Fibroblast of skin of right quadriceps (primary cell): Measurements from ENCODE around the gene NTN5.
"Not testable (repeated sequence)": the region's sequence is repeated elsewhere in the genome, so short reads cannot be mapped to it uniquely, and the experiment has no call there.

ENCODE experiments used
- DNase-seq: peaks from one replicate; pipeline ENCODE4 v3.0.0-alpha.2; 2013

The NTN5 gene

GRCh38 chr19:48696353-48697010, 23.7 kb upstream of the NTN5 start:
- DNase-seq: no peak

GRCh38 chr19:48695743-48696352, 23.0 kb upstream of the NTN5 start, which contains the start of gene FUT2:
Gene FUT2, plus strand, starts transcription at chr19:48695971. Its CDS starts 6,986 bp downstream, at chr19:48702957.
- DNase-seq: no peak

DNA sequence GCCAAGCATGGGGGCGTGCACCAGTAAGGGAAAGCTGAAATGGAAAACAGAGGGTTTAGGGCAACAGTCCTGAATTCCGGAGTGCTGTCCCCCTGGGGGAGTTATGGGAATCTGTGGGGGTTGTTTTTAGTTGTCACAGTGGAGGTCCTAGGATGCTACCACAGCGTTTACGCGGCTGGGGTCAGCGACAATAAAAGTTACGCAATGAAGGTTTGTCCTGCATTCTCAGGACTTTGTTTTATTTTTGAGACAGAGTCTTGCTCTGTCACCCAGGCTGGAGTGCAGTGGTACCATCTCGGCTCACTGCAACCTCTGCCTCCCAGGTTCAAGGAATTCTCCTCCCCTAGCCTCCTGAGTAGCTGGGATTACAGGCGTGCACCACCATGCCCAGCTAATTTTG, 20.8 kb upstream of the NTN5 start:
- DNase-seq: not testable (repeated sequence)

DNA sequence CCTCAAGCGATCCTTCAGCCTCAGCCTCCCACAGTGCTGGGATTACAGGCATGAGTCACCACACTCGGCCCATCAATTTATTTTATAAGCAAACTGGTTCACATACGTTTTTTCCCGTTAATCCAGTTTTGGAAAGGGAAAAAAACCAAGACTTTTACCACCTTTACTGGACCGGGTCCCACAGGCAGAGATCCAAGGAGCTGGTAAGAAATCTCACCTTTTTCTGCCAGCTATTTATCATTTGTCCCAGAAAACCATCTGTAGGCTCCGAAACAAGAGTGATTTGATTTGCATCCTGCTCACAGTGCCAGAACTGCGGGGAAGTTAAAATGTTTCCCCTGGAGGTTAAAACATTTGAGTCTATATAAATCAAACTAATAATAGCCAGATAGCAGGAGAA, 16.6 kb upstream of the NTN5 start:
- no peak for DNase-seq

- no peak for DNase-seq
These were observed 15.0 kb upstream of the NTN5 start for GRCh38 chr19:48687776-48688175.

DNA sequence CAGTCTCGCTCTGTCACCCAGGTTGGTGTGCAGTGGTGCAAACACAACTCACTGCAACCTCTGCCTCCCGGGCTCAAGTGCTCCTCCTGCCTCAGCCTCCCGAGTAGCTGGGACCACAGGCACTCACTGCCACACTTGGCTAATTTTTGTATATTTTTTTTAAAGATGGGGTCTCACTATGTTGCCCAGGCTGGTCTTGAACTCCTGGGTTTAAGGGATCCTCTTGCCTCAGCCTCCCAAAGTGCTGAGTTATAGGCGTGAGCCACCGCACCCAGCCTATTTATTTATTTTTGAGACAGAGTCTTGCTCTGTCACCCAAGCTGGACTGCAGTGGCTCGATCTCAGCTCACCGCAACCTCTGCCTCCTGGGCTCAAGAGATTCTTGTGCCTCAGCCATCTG, 13.8 kb upstream of the NTN5 start:
- DNase-seq: not testable (repeated sequence)

- no peak for DNase-seq
These were observed 13.3 kb upstream of the NTN5 start for GRCh38 chr19:48686088-48686487.

- DNase-seq: no peak
These were observed 12.8 kb upstream of the NTN5 start for GRCh38 chr19:48685583-48685982.

DNA sequence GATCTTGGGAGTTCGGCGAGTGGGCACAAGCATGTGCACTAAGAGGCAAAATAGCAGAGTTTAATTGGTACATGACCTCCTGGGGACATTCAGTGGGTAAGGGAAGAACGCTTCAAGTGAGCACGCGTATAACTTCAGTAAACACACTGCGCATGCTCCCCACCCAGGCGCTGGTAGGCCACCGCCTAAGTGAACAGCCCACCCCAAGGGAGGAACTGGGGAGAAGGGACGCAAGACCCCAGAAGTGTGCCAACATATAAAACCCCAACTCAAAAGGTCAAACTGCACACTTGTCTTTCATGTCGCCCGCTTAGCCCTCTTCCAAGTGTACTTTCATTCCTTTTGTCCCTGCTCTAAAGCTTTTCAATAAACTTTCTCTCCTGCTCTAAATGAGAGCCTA, 10.5 kb upstream of the NTN5 start:
- peak; percentile 39 for DNase-seq

- DNase-seq: peak; percentile 14
These were observed 8.3 kb upstream of the NTN5 start for GRCh38 chr19:48681127-48681470.

DNA sequence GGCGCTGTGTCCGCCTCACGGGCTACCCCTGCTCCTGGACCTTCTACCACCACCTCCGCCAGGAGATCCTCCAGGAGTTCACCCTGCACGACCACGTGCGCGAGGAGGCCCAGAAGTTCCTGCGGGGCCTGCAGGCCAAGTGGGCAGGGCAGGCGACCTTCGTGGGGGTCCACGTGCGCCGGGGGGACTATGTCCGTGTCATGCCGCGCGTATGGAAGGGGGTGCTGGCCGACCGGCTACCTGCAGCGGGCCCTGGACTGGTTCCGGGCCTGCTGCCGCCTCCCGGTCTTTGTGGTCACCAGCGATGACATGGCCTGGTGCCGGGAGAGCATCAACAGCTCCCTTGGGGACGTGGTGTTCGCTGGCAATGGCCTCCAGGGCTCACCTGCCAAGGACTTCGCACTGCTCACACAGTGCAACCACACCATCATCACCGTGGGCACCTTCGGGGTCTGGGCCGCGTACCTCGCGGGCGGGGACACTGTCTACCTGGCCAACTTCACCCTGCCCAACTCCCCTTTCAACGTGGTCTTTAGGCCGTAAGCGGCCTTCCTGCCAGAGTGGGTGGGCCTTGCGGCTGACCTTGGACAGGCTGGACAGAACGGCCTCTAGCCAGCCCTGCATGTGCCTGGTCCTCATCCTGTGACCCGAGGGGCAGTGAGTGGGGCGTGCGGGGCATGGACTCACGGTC, 7.8 kb upstream of the NTN5 start:
- DNase-seq: no peak

- not testable (repeated sequence) for DNase-seq
These were observed 7.2 kb upstream of the NTN5 start for GRCh38 chr19:48680006-48680405.

GRCh38 chr19:48678201-48678600, 5.4 kb upstream of the NTN5 start:
- no peak for DNase-seq

DNA sequence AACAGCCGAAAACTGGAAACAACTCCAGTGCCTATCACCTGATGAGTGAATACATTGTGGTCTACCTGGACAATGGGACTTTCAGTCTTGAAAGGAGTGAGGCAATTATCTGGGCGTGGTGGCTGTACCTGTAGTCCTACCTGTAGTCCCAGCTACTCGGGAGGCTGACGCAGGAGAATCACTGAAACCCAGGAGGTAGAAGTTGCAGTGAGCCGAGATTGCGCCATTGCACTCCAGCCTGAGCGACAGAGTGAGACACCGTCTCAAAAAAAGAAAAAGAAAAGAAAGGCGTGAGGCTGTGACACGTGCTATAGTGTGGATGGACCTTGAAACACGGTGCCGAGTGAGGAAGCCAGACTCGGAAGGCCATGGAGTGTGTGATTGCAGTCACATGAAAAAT, 4.1 kb upstream of the NTN5 start:
- no peak for DNase-seq

DNA sequence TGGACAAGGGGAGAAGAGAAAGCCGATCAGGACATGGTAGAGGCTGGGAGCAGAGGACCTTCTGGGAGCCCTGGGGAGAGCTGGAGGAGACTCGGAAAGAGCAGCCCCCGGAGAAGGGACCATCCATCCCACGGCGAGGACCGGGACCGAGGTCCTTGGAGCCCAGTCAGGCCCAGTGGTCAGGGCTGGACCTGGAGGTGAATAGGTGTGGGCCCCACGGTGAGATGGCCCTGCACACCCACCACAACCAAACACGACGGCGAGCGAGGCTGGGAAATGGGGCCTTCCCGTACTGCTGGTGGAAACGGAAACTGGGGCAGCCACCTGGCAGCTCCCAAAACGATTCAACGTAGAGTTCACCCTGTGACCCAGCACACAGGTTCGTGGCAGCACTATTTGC, 3.7 kb upstream of the NTN5 start:
- no peak for DNase-seq

DNA sequence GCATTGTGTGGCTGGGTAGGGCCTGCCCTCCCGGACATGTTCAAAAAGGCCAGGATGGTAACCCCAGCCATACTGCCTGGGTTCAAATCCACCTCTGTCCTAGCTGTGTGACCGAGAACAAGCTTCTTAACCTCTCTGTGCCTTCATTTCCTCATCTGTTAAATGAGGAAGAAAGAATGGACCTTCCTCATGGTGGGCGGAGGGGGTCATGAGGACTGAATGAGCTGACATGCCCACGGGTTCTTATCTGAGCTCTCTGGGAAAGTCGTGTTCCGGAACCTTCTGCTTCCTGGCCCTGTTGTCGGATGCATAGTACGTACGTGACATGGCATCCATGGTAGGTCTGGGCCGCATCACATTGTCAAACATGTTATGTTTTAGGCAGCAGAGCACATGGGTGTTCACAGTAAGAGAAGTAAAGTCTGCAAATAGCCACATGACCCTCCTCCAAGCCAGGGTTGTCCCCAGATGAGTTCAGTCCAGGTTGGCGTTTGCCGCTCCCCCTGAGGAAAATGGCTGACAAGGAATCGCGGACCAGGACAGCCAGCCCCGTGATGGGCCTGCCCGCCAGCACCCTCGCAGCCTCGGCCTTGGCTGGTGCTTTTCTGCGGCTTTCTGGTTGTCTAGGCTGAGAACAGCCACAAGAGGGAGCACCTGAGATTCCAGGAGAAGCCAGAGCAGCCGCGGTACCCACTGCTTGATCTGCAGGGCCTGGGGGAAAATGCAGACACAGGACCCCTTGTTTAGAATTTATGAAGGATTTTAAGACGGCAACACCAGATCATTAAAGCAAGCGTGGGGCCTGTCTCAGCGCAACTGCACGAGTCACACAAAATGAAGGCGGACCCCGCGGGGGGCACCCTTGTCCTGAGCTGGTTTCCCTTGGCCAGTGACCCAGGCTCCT, 2.4 kb upstream of the NTN5 start:
- DNase-seq: peak; percentile 78

DNA sequence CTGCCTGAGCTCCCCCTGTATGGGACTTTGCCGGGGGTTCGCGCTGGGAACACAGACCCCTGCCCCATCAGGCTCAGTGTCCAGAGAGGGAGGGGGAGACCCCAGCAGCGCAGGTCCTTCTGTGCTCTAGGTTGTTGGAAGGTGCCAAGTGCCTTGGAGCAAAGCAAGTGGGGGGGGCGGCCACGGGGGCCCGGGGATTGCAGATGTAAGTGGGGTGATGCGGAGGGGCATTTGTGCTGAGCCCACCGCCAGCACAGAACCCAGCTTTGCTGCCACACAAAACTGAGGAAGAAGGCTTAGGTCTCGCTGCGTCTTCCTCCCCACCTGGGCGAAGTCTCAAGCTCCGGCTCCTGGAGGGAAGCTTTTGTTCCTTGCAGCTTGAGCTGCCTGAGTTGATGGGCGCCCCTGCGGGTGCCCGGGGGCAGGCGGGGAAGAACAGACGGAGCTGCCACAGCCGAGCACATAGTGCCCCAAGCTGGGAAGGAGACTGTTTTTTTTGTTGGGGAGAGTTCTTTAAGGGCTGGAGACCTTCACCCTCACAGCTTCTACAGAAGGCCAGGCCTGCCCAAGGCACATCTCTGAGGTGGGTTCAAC, 1.5 kb upstream of the NTN5 start:
- DNase-seq: no peak

- no peak for DNase-seq
These were observed 751 bp upstream of the NTN5 start for GRCh38 chr19:48673436-48674100.

- DNase-seq: no peak
These were observed 1.3 kb downstream of the NTN5 start for GRCh38 chr19:48671446-48671995.

DNA sequence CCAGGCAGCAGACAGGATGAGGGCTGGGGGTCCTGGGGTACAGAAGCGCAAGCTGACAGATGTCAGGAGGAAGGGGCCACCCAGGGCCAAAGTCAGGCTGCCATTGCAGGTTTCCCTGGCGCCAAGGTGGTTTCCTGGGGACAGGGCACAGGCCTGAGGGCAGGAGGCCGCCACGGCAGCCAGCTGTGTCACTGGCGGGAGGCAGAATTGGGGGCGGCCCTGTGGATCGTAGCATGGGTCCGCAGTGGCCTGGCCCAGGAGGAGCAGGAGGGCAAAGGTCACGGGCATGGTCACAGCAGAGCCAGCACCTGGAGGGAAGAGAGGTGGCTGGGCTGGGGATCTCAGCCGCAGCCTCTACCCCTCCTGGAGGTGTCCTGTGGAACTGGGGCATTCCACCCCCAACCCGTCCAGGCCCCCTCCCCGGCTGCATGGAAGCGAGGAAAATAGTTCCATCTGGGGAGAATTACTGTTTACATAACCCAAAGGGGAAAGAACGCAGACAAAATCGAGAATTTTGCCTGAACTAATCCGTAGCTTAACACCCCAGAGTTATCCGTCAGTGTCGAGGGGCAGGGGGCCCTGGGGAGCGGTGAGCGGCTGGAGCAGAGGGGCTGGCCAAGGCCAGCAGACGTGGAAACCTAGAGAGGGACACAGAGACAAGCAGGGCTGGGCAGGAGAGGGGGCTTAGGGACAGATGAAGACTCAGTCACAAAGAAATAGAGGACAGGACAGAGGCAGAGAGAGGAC, 1.9 kb downstream of the NTN5 start:
- no peak for DNase-seq
